Measurements from ENCODE around the gene KCNK5. TPM values are rescaled to one million over a fixed set of nuclear protein-coding genes. Genes with fewer than 3 reads are reported as not detected.

Gene KCNK5
- total RNA-seq, 4 donors from 2014 or later = 9.2 to 14.3 (median 13.0) TPM

DNA sequence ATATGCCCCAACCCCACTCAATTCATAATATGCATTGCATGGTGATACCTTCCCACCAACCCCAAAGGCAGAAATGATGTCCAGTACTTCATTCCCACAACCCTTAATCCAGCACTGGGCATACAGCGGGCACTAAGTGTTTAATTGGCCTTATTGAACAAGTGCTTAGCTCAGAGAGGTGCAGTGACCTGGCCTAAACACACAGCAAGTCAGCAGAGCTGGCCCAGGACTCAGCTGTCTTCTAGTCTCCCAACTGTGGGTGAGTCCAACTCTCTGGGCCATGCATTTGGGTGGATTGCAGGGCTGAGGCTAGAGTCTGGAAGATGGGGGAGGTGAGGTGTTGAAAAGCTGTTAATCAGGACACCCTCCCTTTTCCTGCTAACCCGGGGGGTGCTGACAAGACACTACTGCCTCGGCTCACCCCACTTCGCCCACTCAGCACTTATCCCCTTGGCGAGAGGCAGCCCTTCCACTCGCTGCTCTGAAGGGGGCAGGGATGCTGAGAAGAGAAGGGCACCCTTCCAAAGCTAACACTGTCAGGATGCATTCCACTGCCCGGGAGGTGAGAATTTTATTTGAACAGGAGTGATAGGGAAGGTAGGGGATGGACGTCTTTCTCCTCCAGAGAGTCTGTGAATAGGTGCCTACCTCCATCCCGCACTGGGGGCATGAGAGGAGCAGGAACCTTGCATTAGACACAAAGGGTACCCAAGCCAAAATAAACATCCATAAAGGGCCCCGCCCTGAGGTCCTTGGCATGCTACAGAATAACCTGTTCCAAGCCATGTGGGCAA is 14.2 kb downstream of the KCNK5 start:
- H3K4me1 ChIP-seq = peaks cover 70 to 90% of the 10 kb centered on the region in 2 donors
- DNase-seq = peak; percentile 72 to 76
- no peaks in the 10 kb centered on the region for H3K9me3 ChIP-seq
- 23 to 26% methylated on average over 10 of the region's 10 CpGs for WGBS, 2 donors
- peak overlapping the region; percentile 31 to 67 (median 60) for H3K27ac ChIP-seq
- intact Hi-C loops (cut with DNase I) = loop anchor here (5.0 to 10.0 kb wide), 2 partner anchors 48 to 1370 kb away; partner anchors contain the start of gene LRFN2
- H3K36me3 ChIP-seq = no peaks in the 10 kb centered on the region
- no peak overlapping the region for H3K4me3 ChIP-seq (replicated peaks in 1 of 3)
- TF ChIP-seq POLR2A (IDR thresholded peaks at IDR 0.05) = no peak
- TF ChIP-seq, protein P1, sequence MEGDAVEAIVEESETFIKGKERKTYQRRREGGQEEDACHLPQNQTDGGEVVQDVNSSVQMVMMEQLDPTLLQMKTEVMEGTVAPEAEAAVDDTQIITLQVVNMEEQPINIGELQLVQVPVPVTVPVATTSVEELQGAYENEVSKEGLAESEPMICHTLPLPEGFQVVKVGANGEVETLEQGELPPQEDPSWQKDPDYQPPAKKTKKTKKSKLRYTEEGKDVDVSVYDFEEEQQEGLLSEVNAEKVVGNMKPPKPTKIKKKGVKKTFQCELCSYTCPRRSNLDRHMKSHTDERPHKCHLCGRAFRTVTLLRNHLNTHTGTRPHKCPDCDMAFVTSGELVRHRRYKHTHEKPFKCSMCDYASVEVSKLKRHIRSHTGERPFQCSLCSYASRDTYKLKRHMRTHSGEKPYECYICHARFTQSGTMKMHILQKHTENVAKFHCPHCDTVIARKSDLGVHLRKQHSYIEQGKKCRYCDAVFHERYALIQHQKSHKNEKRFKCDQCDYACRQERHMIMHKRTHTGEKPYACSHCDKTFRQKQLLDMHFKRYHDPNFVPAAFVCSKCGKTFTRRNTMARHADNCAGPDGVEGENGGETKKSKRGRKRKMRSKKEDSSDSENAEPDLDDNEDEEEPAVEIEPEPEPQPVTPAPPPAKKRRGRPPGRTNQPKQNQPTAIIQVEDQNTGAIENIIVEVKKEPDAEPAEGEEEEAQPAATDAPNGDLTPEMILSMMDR (IDR thresholded peaks at IDR 0.05) = no peak
- no peaks in the 10 kb centered on the region for H3K27me3 ChIP-seq

DNA sequence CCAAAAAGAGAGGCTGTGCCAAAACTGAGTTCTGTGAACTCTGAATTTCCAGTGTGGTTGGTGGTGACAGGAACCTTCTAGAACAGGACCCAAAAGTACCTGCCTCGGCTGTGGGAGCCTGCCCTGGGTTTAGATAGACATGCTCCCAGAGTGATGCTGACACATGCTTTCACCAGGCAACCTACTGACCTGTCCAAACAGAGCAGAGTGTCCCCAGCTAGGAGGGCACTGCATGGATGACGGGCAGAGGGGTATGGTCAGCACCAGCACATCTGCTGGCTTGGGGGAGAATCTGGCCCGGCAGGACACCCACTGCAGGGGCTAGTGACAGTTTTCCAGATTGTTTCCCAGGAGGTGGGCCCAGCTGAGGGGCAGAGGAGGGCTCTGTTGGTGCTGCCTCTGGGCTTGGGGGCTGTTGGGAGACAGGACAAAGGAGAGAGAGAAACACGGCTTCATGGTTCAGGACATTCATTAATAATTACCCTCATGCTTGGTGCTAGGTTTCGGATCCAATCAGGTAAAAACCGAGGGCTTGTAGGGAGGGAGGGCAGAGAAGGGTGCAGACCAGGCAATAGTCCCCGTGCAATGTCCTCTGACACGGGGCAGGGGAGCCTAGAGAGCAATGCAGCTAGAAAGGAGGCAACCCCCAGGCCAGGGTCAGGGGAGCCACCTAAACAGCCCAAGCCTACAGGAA is 15.0 kb downstream of the KCNK5 start:
- WGBS, 2 donors = 72 to 76% methylated on average over 7 to 8 of the region's 8 CpGs
- no peak for DNase-seq
- intact Hi-C loops (cut with DNase I) = loop anchor here (10.0 kb wide), 1 partner anchor 1371 kb away; the partner anchor contains the start of gene LRFN2
- no peak for TF ChIP-seq POLR2A (IDR thresholded peaks at IDR 0.05)
- TF ChIP-seq, protein P1 (IDR thresholded peaks at IDR 0.05) = no peak
- peaks cover 75 to 91% of the 10 kb centered on the region in 2 donors for H3K4me1 ChIP-seq
- no peak overlapping the region for H3K4me3 ChIP-seq (replicated peaks in 1 of 3)
- no peaks in the 10 kb centered on the region for H3K9me3 ChIP-seq
- H3K36me3 ChIP-seq = no peaks in the 10 kb centered on the region
- peak overlapping the region; percentile 31 to 67 (median 60) for H3K27ac ChIP-seq
- no peaks in the 10 kb centered on the region for H3K27me3 ChIP-seq

DNA sequence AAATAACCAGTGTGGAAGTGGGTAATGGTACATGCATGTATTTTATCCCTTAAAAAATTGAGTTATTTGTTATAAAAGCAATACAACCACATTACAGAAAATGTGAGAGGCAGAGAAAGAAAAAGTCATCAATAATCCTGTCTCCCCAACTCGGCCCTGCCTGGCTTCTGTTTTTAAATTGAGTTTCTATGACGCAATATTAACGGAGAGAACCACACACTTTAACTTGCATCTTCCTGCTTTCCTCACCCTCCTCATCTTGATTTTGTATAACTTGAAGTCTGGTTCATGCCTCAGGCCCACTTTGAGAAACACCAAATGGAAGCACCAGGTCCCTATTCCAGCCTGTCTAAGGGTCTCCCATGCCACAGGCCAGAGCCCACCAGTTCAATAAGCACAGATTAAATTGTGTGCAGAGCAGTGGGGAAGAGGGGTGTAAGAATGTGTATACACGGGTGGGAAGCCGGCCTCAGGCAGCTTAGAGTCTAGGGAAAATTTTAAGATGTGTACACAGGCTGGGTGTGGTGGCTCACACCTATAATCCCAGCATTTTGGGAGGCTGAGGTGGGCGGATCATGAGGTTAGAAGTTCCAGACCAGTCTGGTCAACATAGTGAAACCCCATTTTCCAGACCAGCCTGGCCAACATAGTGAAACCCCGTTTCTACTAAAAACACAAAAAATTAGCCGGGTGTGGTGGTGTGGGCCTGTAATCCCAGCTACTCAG is 15.9 kb downstream of the KCNK5 start:
- no peaks in the 10 kb centered on the region for H3K36me3 ChIP-seq
- no peaks in the 10 kb centered on the region for H3K9me3 ChIP-seq
- intact Hi-C loops (cut with DNase I) = loop anchor here (10.0 kb wide), 1 partner anchor 1371 kb away; the partner anchor contains the start of gene LRFN2
- TF ChIP-seq, protein P1 (IDR thresholded peaks at IDR 0.05) = no peak
- peaks cover 67 to 91% of the 10 kb centered on the region in 2 donors for H3K4me1 ChIP-seq
- no peaks in the 10 kb centered on the region for H3K27me3 ChIP-seq
- 86 to 89% methylated on average over 8 of the region's 8 CpGs for WGBS, 2 donors
- peak overlapping the region in 2 of 3 donors; percentile 31 to 60 for H3K27ac ChIP-seq
- no peak overlapping the region for H3K4me3 ChIP-seq (replicated peaks in 1 of 3)
- no peak for DNase-seq

DNA sequence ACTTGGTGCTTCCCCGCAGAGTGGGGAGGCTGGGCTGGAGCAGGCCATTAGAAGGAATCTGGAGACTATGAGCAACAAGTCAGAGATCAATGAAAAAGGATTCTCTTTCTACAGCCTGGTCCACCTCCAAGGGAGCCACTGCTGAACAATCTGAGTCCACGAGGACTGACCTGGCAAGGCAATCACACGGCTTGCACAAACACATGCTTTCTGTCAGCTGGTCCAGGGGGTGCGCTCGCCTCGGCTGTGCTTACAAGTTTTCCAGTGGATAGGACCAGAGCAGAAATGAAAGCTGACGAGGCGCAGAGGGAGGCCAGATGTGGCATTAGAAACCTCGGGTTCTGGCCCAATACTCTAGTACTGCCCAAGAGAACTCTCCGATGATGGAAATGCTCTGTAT is 18.1 kb downstream of the KCNK5 start:
- Histone ChIP-seq H3K4me1 (peaks cover 75 to 92% of the 10 kb centered on the region in 2 donors), H3K9me3 (no peaks in the 10 kb centered on the region), H3K36me3 (no peaks in the 10 kb centered on the region), H3K27me3 (no peaks in the 10 kb centered on the region), H3K4me3 (replicated peaks in 1 of 3) (no peak overlapping the region), H3K27ac (peak overlapping the region; percentile 38 to 77 (median 75))
- no peak for TF ChIP-seq POLR2A (IDR thresholded peaks at IDR 0.05)
- TF ChIP-seq, protein P1 (IDR thresholded peaks at IDR 0.05) = no peak
- WGBS, 2 donors = 69 to 72% methylated on average over 10 of the region's 10 CpGs
- peak; percentile 49 to 69 for DNase-seq
- intact Hi-C loops (cut with DNase I) = loop anchor here (10.0 kb wide), 1 partner anchor 1374 kb away; the partner anchor contains the start of gene LRFN2
